Measurements from ENCODE around the gene SLFN12L. TPM values are rescaled to one million over a fixed set of nuclear protein-coding genes. Genes with fewer than 3 reads are reported as not detected.
"Not testable (repeated sequence)": the region's sequence is repeated elsewhere in the genome, so short reads cannot be mapped to it uniquely, and the experiment has no call there.

The SLFN12L gene
- 10 to 100 TPM in 4 of 5 donors, 1 to 10 TPM in 1; 8.2 to 28.0 (median 16.9) TPM for polyA plus RNA-seq (ENCODE audit: insufficient read depth in 1 of 5, insufficient read length in 5 of 5, low replicate concordance in 1 of 5)
- long read RNA-seq, donor 1 = 0 reads
- long read RNA-seq, donor 2 = 0 reads
- long read RNA-seq, donor 3, partial matches to known transcripts = 10 of 10 reads
- long read RNA-seq, donor 3, other reads (novel, unspliced or antisense) = 0 of 10 reads
- long read RNA-seq, donor 4 = 0 reads
- long read RNA-seq, donor 5, partial matches to known transcripts = 8 of 91 reads
- long read RNA-seq, donor 5, other reads (novel, unspliced or antisense) = 82 of 91 reads
- long read RNA-seq, donor 6, partial matches to known transcripts = 62 of 62 reads
- long read RNA-seq, donor 6, other reads (novel, unspliced or antisense) = 0 of 62 reads
- long read RNA-seq, donor 7 = 0 reads
- long read RNA-seq, donor 8 = 0 reads

DNA sequence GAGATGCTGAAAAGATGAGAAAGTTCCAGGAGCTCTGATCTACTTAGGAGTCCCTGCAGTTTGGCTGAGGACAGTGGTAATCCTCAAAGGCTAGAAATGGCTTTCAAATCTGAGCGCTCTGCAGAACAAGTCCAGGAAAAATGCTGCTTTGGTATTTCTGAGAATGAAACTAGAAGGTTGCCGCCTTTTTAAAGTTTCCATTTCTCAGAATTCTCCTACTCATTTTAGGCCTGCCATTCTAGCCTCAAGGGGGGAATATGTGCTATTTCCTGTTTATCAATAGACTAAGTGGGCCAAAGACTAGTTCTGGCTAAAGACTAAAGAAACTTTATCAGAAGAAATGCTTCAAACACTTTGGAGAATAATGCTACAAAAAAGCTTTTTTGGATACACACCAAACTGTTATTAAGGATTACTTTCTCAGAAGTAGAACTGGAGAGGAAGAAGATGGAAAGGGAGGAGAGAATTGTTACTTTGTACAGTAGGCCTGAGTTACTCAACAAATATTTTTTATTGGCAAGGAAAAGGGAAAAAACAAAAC, at the start of gene SLFN12L:
SLFN12L (minus strand) TSS at position 78 of the 541 bp plus-strand sequence. CDS start 15,314 bp downstream, outside the sequence.
- DNase-seq = peak; percentile 80 to 88

DNA sequence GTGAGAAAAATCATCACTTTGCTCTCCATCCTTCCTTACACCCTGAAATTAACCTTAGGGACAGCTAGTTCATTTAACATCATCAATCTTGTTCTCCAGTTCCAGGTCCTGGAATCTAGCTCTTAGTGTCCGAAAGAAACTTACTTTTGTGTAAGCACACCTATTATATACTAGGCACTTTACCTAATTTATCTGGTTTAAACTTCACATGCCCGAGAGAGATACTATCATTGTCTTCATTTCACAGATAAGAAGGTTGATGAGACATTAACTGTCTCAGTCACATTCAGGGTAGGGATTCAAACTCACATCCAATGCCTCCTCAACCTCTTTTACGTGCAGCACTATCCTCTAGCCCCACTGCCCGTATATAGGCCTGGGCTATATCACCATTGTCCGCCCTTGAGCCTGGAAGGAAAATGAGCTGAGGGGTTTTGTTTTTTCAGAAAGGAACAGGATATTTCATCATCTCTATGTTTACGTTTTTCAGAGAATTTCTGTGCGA, 49.1 kb upstream of the SLFN12L start:
- DNase-seq = no peak

DNA sequence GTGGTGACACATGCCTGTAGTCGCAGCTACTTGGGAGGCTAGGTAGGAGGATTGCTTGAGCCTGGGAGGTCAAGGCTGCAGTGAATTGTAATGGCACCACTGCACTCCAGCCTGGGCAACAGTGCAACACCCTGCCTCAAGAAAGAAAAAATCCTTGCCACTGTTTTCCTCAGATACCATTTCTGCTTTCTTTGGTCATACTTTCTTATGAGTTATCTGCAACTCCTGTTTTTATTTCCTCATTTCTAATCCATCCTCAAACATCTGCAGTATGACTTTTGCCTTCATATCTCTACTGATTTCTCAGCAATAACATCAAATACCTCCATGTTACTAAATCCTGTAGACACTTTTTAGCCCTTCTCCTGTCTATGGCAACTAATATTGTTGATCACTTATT, 46.6 kb upstream of the SLFN12L start:
- DNase-seq = no peak

- DNase-seq = no peak
These were observed 41.5 kb upstream of the SLFN12L start for GRCh38 chr17:35578929-35579432.

DNA sequence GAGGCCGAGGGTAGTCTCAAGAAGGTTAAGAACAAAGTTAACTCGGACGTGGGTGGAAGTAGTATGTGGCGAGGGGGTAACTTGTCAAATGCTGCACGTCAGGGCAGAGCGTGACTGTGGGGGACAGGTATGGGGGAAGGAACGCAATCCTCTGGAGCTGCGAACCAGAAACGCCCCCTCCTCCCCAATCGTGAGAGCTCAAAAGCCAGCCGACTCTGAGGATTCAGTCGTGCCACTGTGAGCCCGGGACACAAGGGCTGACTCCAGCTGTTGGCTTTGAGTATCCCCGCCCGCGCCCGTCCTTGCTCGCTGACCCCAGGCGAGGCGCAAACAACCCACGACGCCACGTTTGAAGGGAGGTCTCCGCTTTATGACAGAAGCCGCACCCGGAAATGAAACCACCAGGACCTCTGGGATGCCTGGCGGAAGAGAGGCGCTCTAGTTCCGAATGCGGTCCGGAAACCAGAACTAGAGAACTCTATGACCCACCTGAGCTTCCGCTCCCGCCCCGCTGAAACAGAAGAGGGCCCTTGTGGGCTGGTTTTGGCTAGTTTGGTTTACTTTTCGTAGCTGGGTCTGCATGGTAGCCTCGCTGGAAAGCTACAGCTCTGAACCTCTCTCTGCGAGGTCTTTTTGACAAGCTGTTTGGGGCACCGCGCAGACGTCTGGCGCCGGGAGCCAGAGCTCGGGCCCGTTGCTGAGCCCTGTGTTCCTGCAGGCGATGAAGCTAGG, 40.9 kb upstream of the SLFN12L start, which contains the start of gene PEX12:
PEX12 (minus strand) TSS at position 375 of the 732 bp plus-strand sequence. CDS start 550 bp downstream, outside the sequence.
- DNase-seq = peak; percentile 90 to 92

DNA sequence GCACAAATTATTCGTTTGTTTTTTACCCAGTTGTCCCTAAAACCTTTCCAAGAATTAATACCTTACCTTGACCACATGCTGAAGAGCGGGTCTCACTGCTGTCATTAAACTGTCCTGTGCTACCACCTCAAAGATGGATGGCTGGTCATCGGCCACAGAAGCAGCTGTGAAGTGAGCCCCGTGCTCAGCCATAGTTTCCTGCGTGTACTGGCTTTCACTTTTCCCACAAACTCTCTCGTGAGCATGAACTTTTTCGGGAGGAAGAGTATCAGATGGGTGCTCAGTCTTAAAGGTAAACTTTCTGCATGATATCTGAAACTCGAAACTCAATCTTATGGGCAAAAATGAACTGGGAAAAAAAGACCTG, 40.3 kb upstream of the SLFN12L start:
- peak in 1 of 2 donors; percentile 10 for DNase-seq

DNA sequence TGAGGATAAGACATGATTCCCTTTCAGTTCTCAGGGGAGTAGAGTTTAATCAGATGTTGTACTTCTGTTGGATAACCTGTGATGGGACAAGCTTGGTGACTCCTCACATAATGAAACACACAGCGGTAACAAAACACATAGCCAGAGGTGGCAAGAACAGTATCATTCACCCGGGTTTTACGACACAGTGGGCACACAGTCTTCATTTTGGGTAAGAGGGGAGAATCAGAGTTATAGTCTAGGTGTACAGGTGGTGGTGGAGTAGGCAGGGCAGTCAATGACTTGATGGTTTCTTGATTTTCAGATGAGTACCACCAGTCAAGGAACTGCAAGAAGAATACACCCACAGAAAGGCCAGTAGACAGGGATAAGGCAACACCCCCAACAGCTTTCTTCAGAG, 38.3 kb upstream of the SLFN12L start:
- DNase-seq = no peak

- DNase-seq = no peak
These were observed 31.9 kb upstream of the SLFN12L start for GRCh38 chr17:35569405-35569804.

GRCh38 chr17:35568561-35568960, 31.1 kb upstream of the SLFN12L start:
- DNase-seq = no peak

GRCh38 chr17:35566968-35567367, 29.5 kb upstream of the SLFN12L start:
- DNase-seq = no peak

GRCh38 chr17:35563181-35563580, 25.7 kb upstream of the SLFN12L start:
- not testable (repeated sequence) for DNase-seq

DNA sequence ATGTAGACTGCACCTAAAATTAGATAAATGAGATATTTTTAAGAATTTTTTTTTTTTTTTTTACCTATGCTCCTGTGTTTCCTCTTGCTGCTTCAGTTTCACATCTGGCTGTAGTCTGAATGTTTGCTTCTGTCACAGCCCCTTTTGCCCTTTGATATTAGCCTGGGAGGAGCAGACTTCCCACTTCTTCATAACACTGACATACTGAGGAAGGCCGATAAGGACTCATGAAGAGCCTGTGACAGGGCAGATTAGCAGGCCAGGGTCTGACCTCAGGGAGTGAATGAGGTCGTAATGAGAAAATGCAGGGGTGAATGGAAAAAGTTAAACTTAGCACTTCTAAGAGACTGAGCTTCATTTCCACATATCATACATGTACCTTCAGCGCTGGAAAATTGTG, 23.2 kb upstream of the SLFN12L start, which contains the start of gene SLFN14:
SLFN14 (minus strand) TSS at position 117 of the 400 bp plus-strand sequence. CDS start 2,757 bp downstream, outside the sequence.
- DNase-seq = no peak

DNA sequence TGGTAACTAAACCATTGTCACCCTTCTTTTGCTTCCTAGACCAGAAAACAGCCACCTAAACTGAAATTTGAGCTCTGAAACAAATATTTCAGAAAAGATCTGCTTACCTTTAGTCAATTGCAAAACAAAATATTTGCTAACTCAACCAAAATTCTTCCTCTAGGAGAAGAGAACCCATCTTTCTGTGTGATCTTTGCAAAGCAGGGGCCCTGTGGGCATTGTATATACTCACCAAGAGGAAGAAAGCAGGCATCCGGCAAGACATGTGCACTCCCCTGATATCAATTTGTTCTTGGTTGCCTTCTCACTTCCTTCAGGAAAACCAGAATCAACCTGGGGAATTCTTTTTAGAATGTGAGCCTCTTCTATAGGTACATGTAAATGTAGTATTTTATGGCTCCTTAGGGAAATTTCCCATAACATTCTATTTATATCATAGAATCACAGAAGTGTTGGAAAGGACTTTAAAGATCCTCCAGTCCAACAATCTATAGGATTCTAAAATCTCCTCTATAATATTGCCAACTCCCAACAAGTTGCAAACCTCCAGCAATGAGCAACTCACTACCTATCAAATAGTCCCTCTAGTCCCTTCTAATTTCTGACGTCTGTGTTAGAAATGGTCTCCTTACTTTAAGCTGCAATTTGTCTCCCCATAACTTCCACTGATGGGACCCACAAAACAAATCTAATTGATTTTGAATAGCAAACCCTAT, 22.2 kb upstream of the SLFN12L start:
- DNase-seq = no peak

DNA sequence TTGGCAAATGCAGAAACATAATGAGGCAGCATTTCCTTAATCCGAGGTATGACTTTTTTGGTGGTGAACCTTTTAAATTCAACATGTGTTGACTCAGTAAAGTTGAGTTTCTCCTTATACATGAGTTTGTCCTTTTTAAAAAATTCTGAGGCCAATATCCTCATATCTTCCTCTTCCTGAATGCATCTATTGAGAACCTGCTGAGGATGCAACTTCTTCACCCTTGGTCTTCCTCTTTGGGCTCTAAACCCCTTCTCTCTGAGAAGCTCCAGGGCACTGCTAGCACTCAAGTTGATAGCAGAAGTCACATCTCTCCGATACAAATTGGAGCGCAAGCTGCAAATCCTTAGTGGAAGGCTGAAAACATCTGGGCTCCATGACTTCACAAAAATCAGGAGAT, 19.9 kb upstream of the SLFN12L start:
- no peak for DNase-seq

GRCh38 chr17:35555691-35556090, 18.2 kb upstream of the SLFN12L start:
- DNase-seq = no peak

DNA sequence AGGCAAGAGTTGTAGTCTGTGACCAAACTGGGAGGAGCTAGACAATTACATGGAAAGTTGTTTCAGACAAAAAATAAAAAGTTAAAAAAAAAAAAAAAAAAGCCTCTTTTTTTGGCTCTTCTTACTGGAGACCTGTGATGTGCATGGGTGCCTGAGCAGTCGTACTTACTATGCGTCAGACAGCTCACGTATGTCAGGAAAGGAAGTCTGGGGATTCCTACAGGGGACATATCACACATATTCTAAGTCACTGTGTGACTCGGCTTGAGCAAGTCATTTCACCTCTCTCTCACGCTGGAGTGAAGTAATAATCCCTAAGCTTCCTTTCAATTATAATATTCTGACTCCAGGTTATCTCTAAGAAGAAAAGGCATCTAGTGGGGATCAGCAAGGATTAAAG, 17.2 kb upstream of the SLFN12L start:
- DNase-seq = no peak

DNA sequence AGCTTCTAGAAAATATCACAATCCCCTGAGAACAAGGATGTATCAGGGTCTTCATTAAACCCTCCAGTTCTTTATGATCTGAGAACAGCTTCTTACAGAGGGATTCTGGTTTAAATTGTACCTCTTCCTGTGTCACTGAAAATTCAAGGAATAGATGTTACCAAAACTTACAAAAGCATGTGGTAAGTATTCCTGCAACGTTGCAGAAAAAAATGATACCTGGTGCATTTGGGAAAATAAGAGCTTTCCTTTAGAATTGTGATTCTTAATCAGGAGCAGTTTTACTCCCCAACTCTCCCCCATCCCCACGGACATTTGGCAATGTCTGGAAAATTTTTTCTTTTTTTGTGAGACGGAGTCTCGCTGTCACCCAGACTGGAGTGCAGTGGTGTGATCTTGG, 15.8 kb upstream of the SLFN12L start:
- no peak for DNase-seq

GRCh38 chr17:35548978-35549377, 11.5 kb upstream of the SLFN12L start:
- no peak for DNase-seq

DNA sequence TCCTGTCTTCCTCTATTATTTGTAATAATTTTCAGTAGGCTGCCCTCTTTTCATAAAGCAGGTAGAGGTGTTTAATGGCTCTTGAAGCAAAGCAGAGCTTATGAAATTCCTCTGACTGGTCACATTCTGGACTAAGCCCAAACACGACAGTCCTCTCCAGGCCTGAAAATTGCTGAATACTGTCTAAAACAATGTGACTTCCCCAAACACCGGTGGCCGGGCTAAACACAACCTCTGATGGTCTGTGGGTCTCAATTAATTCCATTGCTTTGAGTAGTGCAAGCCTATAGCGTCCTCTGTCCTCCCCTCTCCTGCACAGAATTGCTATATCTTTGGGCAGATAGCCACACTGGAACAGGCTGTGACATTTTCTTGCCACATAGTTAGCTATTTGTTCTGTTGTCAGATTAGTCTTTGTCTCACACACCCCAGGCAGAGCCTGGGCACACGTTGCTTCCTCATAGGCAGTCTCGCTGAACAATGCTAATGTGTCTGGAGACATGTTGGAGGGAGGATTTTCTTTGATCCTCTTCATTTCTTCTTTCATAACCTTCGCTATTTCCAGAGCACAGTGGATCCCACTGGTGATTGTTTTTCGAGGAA, 10.8 kb upstream of the SLFN12L start:
- DNase-seq = peak in 1 of 2 donors; percentile 73

- no peak for DNase-seq
These were observed 9.0 kb upstream of the SLFN12L start for GRCh38 chr17:35546487-35546886.

- DNase-seq = no peak
These were observed 7.7 kb upstream of the SLFN12L start for GRCh38 chr17:35545150-35545549.
